Epithelial cell of esophagus (primary cell): ENCODE results near the gene PSME2.
"Not testable (repeated sequence)": the region's sequence is repeated elsewhere in the genome, so short reads cannot be mapped to it uniquely, and the experiment has no call there.

ENCODE experiments used
- DNase-seq: peaks from one replicate; pipeline ENCODE4 v3.0.0; 2010; ENCODE audit warnings: low read depth
- H3K4me3 ChIP-seq: 2 replicates; pipeline ENCODE4 v1.5.1; 2011; ENCODE audit warnings: mild to moderate bottlenecking, low read length, control low read depth
- TF ChIP-seq, protein P1 (sequence below): IDR thresholded peaks from 2 replicates; pipeline ENCODE4 v1.5.1; 2011; ENCODE audit warnings: low read depth, mild to moderate bottlenecking, low read length, control low read depth, inconsistent platforms; ENCODE audit not compliant: insufficient read depth; ENCODE audit errors: missing control alignments

The PSME2 gene

DNA sequence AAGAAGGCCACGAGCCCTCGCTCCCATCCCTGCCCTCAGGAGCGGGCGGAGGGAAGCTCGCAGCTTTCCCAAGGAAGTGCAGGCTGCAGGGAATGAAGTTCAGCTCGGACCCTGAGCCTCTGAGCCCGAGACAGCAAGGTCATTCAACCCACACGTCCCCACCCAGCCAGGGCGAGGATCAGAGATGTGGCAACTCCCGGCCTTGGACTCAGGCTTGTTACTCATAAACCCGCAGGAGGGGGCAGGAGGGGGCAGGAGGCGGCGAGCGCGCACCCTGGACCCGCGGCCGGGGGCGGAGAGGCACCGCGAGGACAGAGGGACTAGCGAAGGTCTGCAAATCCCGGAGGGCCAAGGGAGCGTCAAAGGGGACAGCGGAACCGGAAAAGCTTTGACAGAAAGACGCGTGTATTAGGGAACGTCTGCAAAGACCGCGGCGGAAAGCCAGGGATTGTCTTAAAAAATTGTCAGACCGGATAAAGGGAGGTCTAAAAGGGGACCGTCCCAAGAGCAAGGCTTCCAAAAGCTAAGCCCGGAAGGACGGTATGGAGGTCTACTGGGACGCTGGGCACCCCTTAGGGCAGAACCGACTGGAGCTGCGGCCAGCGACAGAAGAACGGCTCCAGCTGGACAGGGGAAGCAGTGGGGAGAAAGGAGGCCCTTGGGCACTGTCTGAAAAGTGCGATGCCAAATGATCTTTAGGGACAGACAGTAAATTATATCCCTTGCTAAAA is 32.4 kb downstream of the PSME2 start:
- DNase-seq: peak; percentile 88
- H3K4me3 ChIP-seq: peak overlapping the region; percentile 92
- TF ChIP-seq, protein P1, sequence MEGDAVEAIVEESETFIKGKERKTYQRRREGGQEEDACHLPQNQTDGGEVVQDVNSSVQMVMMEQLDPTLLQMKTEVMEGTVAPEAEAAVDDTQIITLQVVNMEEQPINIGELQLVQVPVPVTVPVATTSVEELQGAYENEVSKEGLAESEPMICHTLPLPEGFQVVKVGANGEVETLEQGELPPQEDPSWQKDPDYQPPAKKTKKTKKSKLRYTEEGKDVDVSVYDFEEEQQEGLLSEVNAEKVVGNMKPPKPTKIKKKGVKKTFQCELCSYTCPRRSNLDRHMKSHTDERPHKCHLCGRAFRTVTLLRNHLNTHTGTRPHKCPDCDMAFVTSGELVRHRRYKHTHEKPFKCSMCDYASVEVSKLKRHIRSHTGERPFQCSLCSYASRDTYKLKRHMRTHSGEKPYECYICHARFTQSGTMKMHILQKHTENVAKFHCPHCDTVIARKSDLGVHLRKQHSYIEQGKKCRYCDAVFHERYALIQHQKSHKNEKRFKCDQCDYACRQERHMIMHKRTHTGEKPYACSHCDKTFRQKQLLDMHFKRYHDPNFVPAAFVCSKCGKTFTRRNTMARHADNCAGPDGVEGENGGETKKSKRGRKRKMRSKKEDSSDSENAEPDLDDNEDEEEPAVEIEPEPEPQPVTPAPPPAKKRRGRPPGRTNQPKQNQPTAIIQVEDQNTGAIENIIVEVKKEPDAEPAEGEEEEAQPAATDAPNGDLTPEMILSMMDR: no peak

GRCh38 chr14:24113379-24113800 is 33.0 kb downstream of the PSME2 start:
- DNase-seq: no peak
- peak overlapping the region; percentile 92 for H3K4me3 ChIP-seq
- TF ChIP-seq, protein P1: no peak

GRCh38 chr14:24110523-24110922 is 35.9 kb downstream of the PSME2 start:
- H3K4me3 ChIP-seq: no peak overlapping the region
- no peak for DNase-seq
- TF ChIP-seq, protein P1: no peak

- TF ChIP-seq, protein P1: no peak
- DNase-seq: peak; percentile 53
- no peak overlapping the region for H3K4me3 ChIP-seq
These were observed 36.4 kb downstream of the PSME2 start for GRCh38 chr14:24110060-24110459.

GRCh38 chr14:24108336-24108874 is 38.0 kb downstream of the PSME2 start:
- no peak for DNase-seq
- TF ChIP-seq, protein P1: no peak
- H3K4me3 ChIP-seq: no peak overlapping the region

DNA sequence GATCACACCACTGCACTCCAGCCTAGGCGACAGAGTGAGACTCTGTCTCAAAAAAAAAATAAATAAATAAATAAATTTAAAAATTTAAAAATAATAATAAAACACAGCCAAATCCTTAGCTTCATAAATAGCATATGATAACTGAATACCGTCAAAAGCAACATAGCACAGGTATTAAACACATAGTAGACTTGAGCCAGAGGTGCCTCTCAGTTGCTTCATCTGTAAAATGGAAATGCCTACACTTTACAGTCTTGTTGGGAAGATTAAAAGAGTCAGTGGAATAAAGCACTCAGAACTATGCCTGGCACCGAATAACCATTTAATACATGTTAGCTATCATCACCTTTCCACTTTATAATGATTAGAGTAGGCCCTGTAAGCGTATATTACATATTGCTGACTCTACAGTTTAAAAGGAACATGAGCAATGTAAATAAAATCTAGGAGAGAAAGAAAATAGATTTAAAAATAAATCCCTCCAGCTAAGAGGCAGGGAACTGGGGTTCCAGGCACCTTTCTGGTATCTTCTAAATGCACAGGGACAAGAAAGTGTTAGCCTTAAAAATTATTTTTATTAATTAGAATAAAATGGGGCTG is 39.6 kb downstream of the PSME2 start:
- no peak overlapping the region for H3K4me3 ChIP-seq
- no peak for DNase-seq
- TF ChIP-seq, protein P1: no peak

GRCh38 chr14:24105609-24106239 is 40.7 kb downstream of the PSME2 start:
- not testable (repeated sequence) for H3K4me3 ChIP-seq, DNase-seq
